GM21786 (cell line): ENCODE measurements around the gene SELENOW.
"Not testable (repeated sequence)": the region's sequence is repeated elsewhere in the genome, so short reads cannot be mapped to it uniquely, and the experiment has no call there.

Experiments used
- ATAC-seq: cut with Tn5 transposase; IDR thresholded peaks from one replicate; pipeline ENCODE4 v1.9.1; 2021; ENCODE audit not compliant: unreplicated experiment

The SELENOW gene

DNA sequence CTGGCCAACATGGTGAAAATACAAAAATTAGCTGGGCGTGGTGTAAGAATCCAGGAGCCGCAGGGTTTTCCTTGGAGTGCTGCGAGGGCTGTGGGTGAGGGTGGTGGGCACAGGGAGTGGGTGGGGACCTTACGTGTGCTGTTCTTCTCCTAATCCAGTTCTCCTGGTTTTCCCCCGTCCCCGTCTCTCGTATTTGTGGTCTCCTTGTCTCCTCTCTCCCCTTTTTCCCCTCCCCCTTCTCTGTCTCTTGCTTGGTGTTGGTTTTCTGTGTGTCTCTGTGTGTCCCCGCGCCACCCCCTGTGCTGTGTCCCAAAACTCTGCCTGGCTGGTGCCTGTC, 1.7 kb downstream of the SELENOW start:
- ATAC-seq = no peak

DNA sequence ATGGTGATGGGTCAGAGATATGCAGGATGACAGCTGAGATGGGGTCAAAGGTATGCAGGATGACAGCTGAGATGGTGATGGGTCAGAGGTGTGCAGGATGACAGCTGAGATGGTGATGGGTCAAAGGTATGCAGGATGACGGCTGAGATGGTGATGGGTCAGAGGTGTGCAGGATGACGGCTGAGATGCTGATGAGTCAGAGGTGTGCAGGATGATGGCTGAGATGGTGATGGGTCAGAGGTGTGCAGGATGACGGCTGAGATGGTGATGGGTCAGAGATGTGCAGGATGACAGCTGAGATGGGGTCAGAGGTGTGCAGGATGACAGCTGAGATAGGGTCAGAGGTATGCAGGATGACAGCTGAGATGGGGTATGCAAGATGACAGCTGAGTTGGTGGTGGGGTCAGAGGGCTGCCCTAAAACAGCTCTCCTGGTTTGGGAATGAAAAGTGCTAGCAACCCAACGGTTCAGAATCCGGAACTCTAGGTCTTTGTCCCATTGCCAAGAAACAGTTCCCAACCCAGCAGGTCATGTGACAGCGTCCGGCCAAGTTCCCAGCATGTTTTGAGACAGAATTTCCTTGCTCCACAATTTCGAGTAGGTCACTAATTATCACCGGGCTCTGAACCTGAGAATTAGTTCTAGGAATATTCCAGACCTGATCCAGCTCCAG, 3.2 kb downstream of the SELENOW start:
- ATAC-seq = no peak

DNA sequence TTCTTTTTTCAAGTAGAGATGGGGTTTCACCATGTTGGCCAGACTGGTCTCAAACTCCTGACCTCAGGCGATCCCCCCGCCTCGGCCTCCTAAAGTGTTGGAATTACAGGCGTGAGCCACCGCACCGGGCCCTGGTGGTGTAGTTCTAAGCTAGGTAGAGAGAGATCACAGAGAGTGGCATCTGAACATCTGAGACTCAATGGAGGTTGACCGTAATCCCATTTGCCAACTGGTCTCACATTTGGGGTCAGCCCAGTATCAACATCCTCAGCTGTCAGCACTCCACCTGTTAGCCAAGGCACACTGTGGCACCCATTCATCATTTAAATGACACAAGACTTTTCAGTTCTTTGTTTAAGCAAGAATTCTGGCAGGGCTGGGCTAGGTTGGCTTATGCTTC, 8.1 kb downstream of the SELENOW start:
- ATAC-seq = no peak

DNA sequence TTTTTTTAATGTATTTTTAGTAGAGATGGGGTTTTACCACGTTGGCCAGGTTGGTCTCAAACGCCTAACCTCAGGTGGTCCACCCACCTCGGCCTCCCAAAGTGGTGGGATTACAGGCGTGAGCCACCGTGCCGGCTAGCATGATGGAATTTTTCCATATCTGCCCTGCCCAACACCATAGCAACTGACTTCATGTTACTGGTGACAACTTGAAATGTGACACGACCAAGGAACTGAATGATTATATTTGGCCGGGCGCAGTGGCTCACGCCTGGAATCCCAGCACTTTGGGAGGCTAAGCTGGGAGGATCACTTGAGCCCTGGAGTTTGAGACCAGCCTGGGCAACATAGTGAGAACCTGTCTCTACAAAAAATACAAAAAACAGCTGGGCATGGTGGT, 8.8 kb downstream of the SELENOW start:
- not testable (repeated sequence) for ATAC-seq

DNA sequence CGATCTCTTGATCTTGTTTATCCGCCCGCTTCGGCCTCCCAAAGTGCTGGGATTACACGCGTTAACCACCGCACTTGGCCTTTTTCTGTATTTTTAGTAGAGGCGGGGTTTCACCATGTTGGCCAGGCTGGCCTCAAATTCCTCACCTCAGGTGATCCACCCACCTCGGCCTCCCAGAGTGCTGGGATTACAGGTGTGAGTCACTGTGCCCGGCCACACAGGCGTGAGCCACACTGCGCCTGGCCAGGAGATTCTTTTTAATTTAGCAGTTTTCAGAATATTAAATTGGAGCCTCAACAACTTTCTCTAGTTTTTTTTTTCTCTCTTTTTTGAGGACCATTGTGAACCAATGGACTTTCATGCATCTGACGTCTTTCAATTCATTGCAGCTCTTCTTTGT, 11.3 kb downstream of the SELENOW start:
- ATAC-seq = not testable (repeated sequence)

DNA sequence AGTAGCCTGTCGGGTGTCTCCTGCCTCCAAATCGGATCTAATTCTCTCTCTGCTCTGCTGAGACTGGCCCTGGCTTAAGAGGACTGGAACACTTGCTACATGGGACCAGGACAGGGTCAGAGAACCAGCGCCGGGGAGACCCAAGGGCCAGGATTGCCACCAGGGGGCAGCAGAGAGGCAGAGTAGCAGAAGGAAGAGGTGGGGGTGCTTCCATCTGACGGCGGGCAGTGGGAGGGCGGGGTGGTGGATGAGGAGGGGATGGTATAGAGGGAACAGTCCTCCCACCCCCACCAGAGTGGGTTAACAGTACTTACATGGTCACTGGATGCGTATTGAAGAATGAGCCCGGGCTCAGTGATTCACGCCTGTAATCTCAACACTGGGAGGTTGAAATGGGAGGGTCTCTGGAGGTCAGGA, 11.9 kb downstream of the SELENOW start:
- no peak for ATAC-seq

DNA sequence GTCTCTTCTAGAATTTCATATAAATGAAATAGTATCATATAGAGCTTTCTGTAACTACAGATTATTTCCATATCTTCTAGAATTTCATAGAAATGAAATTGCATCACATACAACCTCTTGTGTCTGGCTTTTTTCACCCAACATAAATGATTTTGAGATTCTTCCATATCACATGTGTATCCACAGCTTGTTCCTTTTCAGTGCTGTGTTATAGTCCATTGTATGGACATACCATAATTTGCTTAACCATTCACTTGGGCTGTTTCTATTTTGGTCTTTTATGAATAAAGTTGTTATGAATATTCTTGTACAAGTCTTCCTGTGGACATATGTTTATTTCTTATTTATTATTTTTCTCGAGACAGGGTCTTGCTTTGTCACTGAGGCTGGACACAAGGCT, 14.1 kb downstream of the SELENOW start:
- ATAC-seq = no peak

DNA sequence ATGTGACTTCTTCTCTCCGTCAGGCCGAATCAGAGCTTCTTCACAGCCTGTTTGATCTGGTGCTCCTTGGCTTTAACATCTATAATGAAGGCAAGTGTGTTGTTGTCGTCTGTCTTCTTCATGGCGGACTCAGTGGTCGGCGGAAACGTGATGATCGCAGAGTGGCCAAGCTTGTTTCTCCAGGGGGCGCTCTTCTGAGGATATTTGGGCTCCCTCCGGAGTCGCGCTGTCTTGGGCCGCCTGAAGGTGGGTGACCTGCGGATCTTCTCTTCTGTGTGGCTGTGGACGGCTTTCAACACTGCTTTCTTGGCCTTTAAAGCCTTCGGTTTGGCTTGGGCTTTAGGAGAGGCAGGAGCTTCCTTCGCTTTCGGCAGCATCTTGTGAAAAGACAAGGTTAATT, 16.0 kb downstream of the SELENOW start:
- no peak for ATAC-seq

DNA sequence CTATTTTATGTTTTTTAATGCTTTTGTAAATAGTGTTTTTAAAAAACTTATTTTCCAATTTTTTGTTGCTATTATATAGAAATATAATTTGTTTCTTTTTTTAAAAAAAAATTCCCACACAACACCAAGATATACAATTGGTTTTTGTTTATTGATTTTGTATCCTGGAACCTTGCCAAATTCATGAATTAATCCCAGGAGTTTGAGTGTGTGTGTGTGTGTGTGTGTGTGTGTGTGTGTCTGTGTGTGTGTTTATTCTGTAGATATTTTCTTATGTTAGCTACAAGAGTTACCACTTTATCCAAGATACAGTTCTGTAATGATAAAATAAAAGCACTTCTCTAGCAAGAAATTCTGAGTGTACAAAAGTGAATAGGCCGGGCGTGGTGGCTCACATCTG, 18.3 kb downstream of the SELENOW start:
- ATAC-seq = no peak

DNA sequence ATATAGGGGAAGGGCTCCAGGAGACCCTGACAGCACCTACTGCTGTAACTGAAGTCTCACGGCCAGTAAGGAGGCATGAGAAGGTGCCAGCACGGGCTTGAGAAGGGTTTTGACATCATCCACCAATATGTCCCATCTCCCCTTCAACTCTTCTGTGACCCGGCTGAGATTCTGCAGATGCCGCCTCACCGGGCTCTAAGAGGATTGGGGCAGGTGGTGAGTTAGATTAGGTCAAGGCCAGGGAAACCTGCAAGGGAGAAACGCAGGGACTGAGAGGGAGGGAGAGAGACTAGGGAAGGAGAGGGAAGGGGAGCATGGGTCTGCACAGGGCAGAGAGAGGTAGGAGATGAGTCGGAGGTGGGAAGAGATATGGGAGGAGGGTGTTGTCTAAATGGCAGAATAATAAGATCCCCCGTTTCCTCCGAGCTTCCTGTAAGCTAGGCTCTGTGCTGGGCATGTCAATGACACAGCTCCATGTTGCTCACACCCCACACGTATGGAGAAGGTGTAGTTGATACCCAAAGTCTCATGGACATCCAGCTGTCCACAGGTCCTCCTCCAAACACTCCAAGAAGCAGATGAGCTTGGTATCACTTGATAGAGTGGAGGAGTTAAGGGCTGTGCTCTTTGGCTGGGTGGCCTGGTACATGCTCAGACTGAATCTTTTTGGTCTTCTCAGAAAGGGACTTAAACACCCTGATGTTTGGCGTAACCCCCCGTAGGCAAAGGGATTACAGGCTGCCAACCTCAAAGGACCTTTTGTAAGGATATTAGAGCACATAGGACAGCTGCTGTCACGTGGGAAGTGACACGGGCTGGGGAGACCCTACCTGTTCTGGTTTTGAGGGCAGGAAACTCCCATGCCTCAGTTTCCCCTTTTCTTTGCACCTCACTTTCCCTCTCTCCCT, 19.7 kb downstream of the SELENOW start:
- ATAC-seq = no peak

DNA sequence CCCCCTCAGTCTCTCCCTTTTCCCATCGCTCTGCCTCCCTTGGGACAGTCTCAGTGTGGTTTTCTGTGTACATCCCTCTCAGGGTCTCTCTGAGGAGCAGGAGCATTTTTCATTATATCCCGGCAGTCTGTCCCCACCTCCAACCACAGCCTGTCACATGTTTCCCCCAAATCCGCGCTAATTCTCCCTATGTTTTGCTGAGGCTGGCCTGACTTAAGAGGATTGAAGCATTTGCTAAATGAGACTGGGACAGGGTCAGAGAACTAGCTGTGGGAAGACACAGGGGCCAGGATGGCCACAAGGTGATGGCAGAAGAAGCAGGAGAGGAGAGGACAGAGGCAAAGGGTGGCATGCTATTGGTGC, 20.4 kb downstream of the SELENOW start:
- no peak for ATAC-seq

DNA sequence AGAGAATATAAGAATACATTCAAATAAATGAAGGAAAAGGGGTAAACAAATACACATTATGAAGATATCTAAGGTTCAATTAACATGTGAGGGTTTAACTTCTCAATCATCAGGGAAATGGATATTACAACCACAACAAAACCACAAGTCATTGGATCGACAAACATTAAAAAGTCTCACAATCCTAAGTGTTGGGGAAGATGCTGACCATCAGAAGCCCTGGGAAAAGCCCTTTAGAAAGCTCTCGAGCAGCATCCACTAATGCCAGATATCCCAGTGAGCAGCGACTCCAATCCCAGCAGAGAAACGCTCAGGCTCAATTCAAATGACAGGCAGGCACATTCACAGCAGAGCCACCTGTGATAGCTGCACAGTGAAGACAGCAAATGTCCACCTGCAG, 22.8 kb downstream of the SELENOW start:
- ATAC-seq = no peak

DNA sequence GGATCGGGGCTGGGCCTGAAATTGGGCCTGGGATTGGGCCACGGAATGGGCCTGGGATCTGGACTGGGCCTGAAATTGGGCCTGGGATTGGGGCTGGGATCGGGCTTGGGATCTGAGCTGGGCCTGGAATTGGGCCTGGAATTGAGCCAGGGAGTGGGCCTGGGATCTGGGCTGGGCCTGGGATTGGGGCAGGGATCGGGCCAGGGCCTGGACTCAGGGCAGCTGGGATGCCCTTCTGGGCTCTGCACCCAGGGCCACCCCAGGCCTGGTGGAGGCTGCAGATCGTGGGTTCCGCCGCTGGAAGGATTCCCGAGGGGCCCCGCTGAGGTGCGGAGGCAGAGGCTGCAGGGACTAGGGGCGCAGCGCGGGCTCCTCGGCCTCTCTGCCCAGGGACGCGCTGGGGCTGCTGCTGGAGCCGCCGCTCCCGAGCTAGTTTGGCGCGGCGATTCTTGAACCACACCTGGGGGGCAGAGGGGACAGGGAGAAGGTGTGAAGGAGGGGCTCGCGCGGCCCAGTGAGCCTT, 24.1 kb downstream of the SELENOW start:
- ATAC-seq = no peak

DNA sequence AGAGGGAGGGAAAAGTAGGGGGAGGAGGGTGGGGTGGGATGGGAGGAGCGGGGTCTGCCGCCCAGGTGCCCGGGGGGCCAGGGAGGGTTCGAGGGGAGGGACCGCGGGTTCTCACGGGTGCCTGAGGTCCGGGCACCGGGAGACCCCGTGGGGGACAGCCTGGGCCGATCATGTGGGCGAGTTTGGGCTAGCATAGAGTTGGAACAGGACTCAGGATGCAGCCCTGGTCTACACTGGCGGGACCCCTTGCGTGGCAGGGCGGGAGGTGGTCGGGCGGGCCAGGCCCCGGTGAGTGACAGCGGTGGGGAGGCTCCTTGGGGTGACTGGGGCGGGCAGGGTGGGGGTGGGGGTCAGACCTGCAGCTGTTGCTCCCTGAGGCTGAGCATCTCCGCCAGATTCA, 24.6 kb downstream of the SELENOW start:
- ATAC-seq = not testable (repeated sequence)

DNA sequence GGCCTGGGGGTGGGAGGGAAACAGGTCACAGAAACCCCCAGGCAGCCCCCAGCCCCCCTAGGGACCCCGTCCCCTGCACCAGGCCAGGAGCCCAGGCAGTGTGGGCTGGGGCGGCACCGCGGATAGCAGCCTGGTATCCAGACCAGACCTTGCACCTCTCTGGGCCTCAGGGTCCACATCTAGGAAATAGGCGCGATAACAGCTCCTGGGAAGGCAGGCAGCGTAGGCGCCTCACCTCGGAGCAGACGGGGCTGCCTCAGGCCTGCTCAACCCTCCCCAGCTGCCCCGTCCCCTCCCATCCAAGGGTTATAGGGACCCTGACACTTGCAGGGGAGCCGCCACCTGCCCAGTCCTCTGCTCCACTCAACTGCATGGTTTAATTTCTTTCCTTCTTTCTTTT, 25.2 kb downstream of the SELENOW start:
- ATAC-seq = not testable (repeated sequence)

DNA sequence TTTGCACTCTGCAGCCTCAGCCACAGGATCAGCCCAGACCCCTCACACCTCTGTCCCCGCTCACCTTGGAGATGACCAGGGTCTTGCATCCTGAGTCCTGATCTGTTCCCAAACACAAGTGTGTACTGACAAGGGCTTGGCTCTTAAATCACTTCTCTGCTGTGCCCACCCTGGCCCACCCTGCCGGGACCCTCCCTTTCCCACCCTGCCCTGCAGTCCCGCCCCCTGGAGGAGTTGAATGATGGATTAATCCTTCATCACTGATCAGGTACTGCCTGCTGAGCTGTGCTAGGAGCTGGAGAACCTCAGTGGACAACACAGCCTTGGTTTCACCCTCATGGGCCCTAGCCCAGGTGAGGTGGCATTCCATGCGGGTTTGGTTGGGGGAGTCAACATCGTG, 25.9 kb downstream of the SELENOW start, which contains the start of gene TPRX1:
Gene TPRX1, minus strand, starts transcription at position 101 of the 400 bp plus-strand sequence. Its CDS starts 12 bp downstream, at position 89.
- ATAC-seq = not testable (repeated sequence)

DNA sequence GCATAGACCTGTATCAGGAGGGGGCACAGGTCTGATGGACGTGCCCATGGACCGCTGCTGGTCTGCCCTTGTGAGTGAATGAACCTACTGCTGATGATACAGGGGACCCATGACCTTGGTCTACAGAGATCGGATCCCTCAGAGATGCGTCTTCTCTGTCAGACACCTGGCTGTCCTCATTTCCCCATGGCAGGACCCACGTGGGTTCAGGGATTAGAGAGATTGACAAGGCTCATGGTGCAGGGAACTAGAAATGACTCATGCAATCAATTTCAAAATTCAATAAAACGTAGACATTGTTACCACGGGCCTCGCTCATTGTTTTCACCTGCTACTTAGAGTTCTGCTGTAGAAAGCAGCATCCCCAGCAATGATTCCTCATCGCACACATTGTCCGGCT, 26.8 kb downstream of the SELENOW start:
- no peak for ATAC-seq

DNA sequence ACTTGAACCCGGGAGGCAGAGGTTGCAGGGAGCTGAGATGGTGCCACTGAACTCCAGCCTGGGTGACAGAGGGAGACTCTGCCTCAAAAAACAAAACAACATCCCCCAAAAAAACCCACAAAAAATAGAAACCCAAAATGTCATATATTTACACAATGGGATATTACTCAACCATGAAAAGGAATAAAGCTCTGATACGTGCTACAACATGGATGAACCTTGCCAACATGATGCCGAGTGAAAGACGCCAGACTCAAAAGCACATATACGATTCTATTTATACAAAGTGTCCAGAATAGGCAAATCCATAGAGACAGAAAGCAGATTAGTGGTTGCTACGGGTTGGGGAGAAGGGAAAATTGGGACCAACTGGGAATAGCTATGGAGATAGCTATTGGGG, 27.9 kb downstream of the SELENOW start:
- ATAC-seq = no peak

DNA sequence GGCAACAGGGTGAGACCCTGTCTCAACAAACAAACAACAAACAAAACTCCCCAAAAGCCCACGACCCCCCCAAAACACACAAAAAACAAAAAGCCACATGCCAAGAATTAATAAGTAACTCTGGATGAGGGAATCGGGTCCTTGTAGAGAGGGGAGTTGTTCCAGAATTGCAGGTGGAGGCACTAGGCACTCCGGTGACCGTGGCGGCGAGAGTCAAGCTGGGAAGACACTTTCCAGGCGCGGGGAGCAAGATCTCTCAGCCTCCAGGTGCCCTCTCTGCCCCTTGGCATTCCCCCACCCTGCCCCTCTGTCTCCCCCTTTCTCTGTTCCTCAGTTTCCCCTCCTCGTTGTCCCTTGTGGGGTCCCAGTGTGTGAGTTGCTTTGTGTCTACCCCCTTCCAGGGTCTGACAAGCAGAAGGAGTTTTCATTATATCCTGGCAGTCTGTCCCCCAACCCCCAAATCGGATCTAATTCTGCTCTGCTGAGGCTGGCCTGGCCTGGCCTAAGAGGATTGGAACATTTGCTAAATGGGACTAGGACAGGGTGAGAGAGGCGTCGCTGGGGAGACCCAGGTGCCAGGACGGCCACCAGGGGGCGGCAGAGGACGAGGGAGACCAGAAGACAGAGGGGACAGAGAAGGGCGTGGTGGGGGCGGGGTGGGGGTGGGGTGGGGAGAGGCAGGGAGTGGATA, 34.9 kb downstream of the SELENOW start:
- no peak for ATAC-seq

DNA sequence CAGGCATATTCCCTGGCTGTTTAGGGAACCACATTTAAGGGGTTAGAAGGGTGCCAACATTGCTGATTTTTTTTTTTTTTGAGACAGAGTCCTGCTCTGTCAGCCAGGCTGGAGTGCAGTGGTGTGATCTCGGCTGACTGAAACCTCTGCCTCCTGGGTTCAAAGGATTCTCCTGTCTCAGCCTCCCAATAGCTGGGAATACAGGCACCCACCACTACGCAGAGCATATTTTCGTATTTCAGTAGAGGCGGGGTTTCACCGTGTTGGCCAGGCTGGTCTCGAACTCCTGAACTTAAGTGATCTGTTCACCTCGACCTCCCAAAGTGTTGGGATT, 35.5 kb downstream of the SELENOW start:
- no peak for ATAC-seq

DNA sequence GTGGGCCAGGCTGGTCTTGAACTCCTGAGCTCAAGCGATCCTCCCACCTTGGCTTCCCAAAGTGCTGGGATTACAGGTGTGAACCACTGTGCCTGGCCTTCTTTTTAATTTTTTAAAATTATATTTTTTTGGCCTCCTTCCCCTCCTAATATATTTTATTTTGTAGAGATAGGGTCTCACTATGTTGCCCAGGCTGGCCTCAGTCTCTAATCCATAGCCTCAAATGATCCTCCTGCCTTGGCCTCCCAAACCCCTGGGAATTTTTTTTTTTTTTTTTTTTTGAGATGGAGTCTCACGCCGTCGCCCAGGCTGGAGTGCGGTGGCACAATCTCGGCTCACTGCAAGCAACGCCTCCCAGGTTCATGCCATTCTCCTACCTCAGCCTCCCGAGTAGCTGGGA, 37.8 kb downstream of the SELENOW start:
- ATAC-seq = not testable (repeated sequence)

DNA sequence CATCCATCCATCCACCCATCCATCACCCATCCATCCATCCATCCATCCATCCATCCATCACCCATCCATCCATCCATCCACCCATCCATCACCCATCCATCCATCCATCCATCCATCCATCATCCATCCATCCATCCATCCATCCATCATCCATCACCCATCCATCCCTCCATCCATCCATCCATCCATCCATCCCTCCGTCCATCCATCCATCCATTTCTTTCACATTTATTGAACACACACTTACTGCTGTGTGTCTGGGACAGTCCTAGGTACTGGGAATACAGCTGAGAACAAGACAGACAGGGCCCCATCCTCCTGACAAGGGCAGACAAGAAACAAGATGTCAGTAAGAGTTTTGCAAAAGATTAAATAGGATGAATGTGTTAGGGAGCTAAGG, 39.7 kb downstream of the SELENOW start:
- ATAC-seq = not testable (repeated sequence)
